Smooth muscle cell of trachea (primary cell): ENCODE measurements around the gene BLMH. TPM values are rescaled to one million over a fixed set of nuclear protein-coding genes. Genes with fewer than 3 reads are reported as not detected.

ENCODE experiments used
- total RNA-seq: library from RNA; depleted of rRNA; stranded (reverse); fragments of >200 nt; gene quantifications from 2 replicates; pipeline ENCODE4 v1.2.1, GENCODE V29; 2014

The BLMH gene
- total RNA-seq = 23.3 and 33.3 TPM in 2 replicates

GRCh38 chr17:30291543-30292285 lies at the start of gene BLMH:
BLMH (minus strand) TSS chr17:30291944; CDS start chr17:30291819, 125 bp downstream.

DNA sequence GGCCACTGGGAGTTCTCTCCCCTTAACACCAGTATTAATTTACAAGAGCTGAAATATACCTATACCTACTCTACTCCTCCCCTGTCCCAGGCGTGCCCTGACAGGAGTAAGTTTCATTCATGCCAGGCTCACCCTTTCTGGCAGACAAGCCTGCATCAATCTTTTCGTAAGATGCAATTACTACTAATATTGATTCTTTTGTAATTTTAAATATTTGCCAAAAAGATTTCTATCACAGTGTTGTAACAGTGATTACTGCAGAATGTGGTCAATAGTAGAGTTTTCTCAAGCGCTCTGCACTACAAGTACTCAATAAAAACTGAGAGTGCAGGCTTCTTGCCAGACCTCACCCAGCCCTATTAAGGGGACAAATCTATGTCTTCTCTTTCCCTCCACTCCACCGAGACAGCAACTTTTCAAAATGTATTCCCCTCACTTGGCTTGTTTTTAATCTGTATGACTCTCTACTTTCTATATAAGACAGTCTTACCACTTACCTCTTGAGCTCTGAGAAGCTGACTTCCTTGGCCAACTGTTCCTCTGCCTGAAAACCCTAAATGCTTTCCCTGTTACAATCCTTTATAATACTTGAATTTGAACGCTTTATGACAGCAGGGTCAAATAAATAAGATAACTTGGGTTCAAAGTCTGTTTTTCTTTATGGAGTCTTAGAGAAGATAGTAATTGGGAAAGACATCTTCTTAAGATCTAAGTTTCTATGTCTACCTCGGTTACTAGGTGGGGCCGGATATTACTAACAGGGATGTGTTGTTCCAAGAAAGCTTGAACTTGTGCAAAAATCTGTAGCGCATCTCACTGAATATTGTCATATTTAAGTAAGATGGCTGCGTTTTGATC lies 42.0 kb upstream of the BLMH start, which contains the start of gene TMIGD1:
TMIGD1 (minus strand) TSS at position 555 of the 858 bp plus-strand sequence. CDS start 1,924 bp downstream, outside the sequence.

GRCh38 chr17:30235386-30236296 lies 56.1 kb downstream of the BLMH start, which contains the start of gene SLC6A4:
SLC6A4 (minus strand) TSS chr17:30235697; CDS start chr17:30221958, 13,739 bp downstream.

Other genes starting within 250 kb of the BLMH start
- gene NSRP1, start 175.1 kb downstream of the BLMH start, total RNA-seq = 9.4 and 13.1 TPM in 2 replicates
- under 0.01 TPM in 1 of 2 replicates, not detected in the other for gene SLC6A4, start 56.2 kb downstream of the BLMH start, total RNA-seq
- not detected in 2 replicates for gene TMIGD1, start 42.1 kb upstream of the BLMH start, total RNA-seq
- gene CPD, start 87.0 kb upstream of the BLMH start, total RNA-seq = 264 and 293 TPM in 2 replicates
- 28.4 and 48.1 TPM in 2 replicates for gene GOSR1, start 185.5 kb upstream of the BLMH start, total RNA-seq